HEK293 (cell line): ENCODE data around the gene SLC1A3.

ENCODE experiments used
- AEBP2 ChIP-seq: fragments of 450-650 bp; formaldehyde crosslinking; IDR thresholded peaks from 2 replicates; pipeline ENCODE4 v1.5.1; 2016; ENCODE audit warnings: missing biosample characterization, missing genetic modification characterization, borderline replicate concordance
- BCL11A ChIP-seq: fragments of 450-650 bp; formaldehyde crosslinking; IDR thresholded peaks from 2 replicates; pipeline ENCODE4 v1.5.1; 2016; ENCODE audit warnings: low read depth, missing biosample characterization, missing genetic modification characterization
- FEZF1 ChIP-seq: fragments of 450-650 bp; formaldehyde crosslinking; IDR thresholded peaks from 2 replicates; pipeline ENCODE4 v1.5.1; 2016; ENCODE audit warnings: missing biosample characterization, missing genetic modification characterization
- GLI2 ChIP-seq: fragments of 450-650 bp; formaldehyde crosslinking; IDR thresholded peaks from 2 replicates; pipeline ENCODE4; 2017; ENCODE audit warnings: missing biosample characterization, missing genetic modification characterization, low read depth, borderline replicate concordance
- HOXC10 ChIP-seq: sonication (generic); formaldehyde crosslinking; IDR thresholded peaks from 2 replicates; pipeline ENCODE4 v1.8.1; 2023; ENCODE audit warnings: mild to moderate bottlenecking, missing genetic modification reagents
- IKZF3 ChIP-seq: fragments of 450-650 bp; IDR thresholded peaks from 2 replicates; pipeline ENCODE4 v1.5.0; 2018; ENCODE audit warnings: missing biosample characterization, mild to moderate bottlenecking, missing genetic modification characterization, moderate library complexity
- KLF1 ChIP-seq: fragments of 450-650 bp; formaldehyde crosslinking; IDR thresholded peaks from 2 replicates; pipeline ENCODE4 v1.5.1; 2016; ENCODE audit warnings: missing biosample characterization, missing genetic modification characterization
- MZF1 ChIP-seq: fragments of 450-650 bp; formaldehyde crosslinking; IDR thresholded peaks from 2 replicates; pipeline ENCODE4 v1.5.1; 2017; ENCODE audit warnings: missing biosample characterization, missing genetic modification characterization, borderline replicate concordance
- OSR2 ChIP-seq: fragments of 450-650 bp; formaldehyde crosslinking; IDR thresholded peaks from 2 replicates; pipeline ENCODE4 v1.5.1; 2016; ENCODE audit warnings: missing biosample characterization, missing genetic modification characterization
- PRDM4 ChIP-seq: fragments of 450-650 bp; formaldehyde crosslinking; IDR thresholded peaks from 2 replicates; pipeline ENCODE4 v1.5.1; 2017; ENCODE audit warnings: missing biosample characterization, missing genetic modification characterization
- PRDM6 ChIP-seq: fragments of 450-650 bp; formaldehyde crosslinking; IDR thresholded peaks from 2 replicates; pipeline ENCODE4 v1.5.1; 2017; ENCODE audit warnings: missing biosample characterization, missing genetic modification characterization
- SP7 ChIP-seq: fragments of 450-650 bp; formaldehyde crosslinking; IDR thresholded peaks from 2 replicates; pipeline ENCODE4 v1.5.1; 2016; ENCODE audit warnings: missing biosample characterization, missing genetic modification characterization
- WT1 ChIP-seq: fragments of 450-650 bp; formaldehyde crosslinking; IDR thresholded peaks from 2 replicates; pipeline ENCODE4 v1.5.1; 2016; ENCODE audit warnings: missing biosample characterization, missing genetic modification characterization
- ZBTB8A ChIP-seq: fragments of 450-650 bp; formaldehyde crosslinking; IDR thresholded peaks from 2 replicates; pipeline ENCODE4 v1.5.1; 2016; ENCODE audit warnings: missing biosample characterization, missing genetic modification characterization
- ZFP37 ChIP-seq: fragments of 450-650 bp; formaldehyde crosslinking; IDR thresholded peaks from 2 replicates; pipeline ENCODE4 v1.5.1; 2016; ENCODE audit warnings: missing biosample characterization, missing genetic modification characterization
- ZFP69B ChIP-seq: fragments of 450-650 bp; formaldehyde crosslinking; IDR thresholded peaks from 2 replicates; pipeline ENCODE4 v1.5.1; 2016; ENCODE audit warnings: missing biosample characterization, missing genetic modification characterization
- ZNF221 ChIP-seq: fragments of 450-650 bp; formaldehyde crosslinking; IDR thresholded peaks from 2 replicates; pipeline ENCODE4 v1.5.1; 2017; ENCODE audit warnings: missing biosample characterization, missing genetic modification characterization, borderline replicate concordance
- ZNF324 ChIP-seq: fragments of 450-650 bp; formaldehyde crosslinking; IDR thresholded peaks from 2 replicates; pipeline ENCODE4 v1.5.1; 2016; ENCODE audit warnings: missing biosample characterization, missing genetic modification characterization
- ZNF426 ChIP-seq: fragments of 450-650 bp; formaldehyde crosslinking; IDR thresholded peaks from 2 replicates; pipeline ENCODE4 v1.5.1; 2017; ENCODE audit warnings: missing biosample characterization, missing genetic modification characterization, mild to moderate bottlenecking, inconsistent platforms, moderate library complexity
- ZNF596 ChIP-seq: fragments of 450-650 bp; IDR thresholded peaks from 2 replicates; pipeline ENCODE4 v1.5.0; 2018; ENCODE audit warnings: missing biosample characterization, mild to moderate bottlenecking, missing genetic modification characterization, moderate library complexity
- ZNF621 ChIP-seq: fragments of 450-650 bp; formaldehyde crosslinking; IDR thresholded peaks from 2 replicates; pipeline ENCODE4 v1.5.1; 2017; ENCODE audit warnings: missing biosample characterization, missing genetic modification characterization
- ZNF843 ChIP-seq: fragments of 450-650 bp; formaldehyde crosslinking; IDR thresholded peaks from 2 replicates; pipeline ENCODE4 v1.5.1; 2016; ENCODE audit warnings: missing biosample characterization, missing genetic modification characterization
- ZSCAN30 ChIP-seq: fragments of 450-650 bp; IDR thresholded peaks from 2 replicates; pipeline ENCODE4 v1.5.1; 2018; ENCODE audit warnings: missing biosample characterization, mild to moderate bottlenecking, missing genetic modification characterization, moderate library complexity
- TF ChIP-seq, protein P1 (sequence below): fragments of 450-650 bp; formaldehyde crosslinking; IDR thresholded peaks from 2 replicates; pipeline ENCODE4 v1.5.1; 2016; ENCODE audit warnings: missing biosample characterization, missing genetic modification characterization
- TF ChIP-seq, protein P2 (sequence below): fragments of 450-650 bp; IDR thresholded peaks from 2 replicates; pipeline ENCODE4 v1.5.1; 2018; ENCODE audit warnings: missing biosample characterization, mild to moderate bottlenecking, missing genetic modification characterization
- TF ChIP-seq, protein P3 (sequence below): fragments of 450-650 bp; formaldehyde crosslinking; IDR thresholded peaks from 2 replicates; pipeline ENCODE4 v1.5.1; 2016; ENCODE audit warnings: missing biosample characterization, missing genetic modification characterization
- TF ChIP-seq, protein P4 (sequence below): fragments of 450-650 bp; formaldehyde crosslinking; IDR thresholded peaks from 2 replicates; pipeline ENCODE4 v1.5.1; 2016; ENCODE audit warnings: missing biosample characterization, missing genetic modification characterization

Gene SLC1A3

DNA sequence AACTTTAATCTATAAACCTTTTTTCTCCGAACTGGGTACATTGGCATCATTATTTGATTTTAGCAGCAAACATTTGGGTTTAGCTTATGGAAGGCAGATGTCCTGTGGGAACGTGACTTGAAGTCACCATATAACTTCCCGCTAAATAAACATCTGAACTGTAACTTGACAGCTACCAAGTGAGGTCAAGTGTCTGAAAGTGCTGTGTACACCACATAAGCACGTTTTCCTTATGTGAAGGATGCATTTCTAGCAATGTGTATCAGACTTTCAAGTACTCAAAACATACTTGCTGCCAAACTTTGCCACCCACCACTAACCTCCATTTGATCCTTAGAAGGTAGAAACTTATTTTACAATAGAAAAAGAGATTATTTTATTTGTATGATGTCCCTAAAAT lies 35.7 kb downstream of the SLC1A3 start (continued):
- TF ChIP-seq ZNF596 (tag by site-specific recombination): peak; percentile 39; the same call in 1 of the 2 replicates
- peak; percentile 54; the same call in 1 of the 2 replicates for TF ChIP-seq BCL11A
- TF ChIP-seq ZNF621 (tag by site-specific recombination): no peak
- peak; percentile 59 for TF ChIP-seq PRDM4 (tag by site-specific recombination)
- TF ChIP-seq AEBP2: no peak
- 0 out of 2 replicates have a peak, but pooled peaks have one; percentile 33 for TF ChIP-seq SP7 (tag by site-specific recombination)
- no peak for TF ChIP-seq ZNF426 (tag by site-specific recombination)
- no peak for TF ChIP-seq ZNF221 (tag by site-specific recombination)
- peak; percentile 87 for TF ChIP-seq FEZF1 (tag by site-specific recombination)
- TF ChIP-seq IKZF3 (tag by site-specific recombination): peak; percentile 94
- TF ChIP-seq PRDM6 (tag by site-specific recombination): peak; percentile 97
- peak; percentile 94 for TF ChIP-seq OSR2
- TF ChIP-seq ZBTB8A (tag by site-specific recombination): no peak
- TF ChIP-seq, protein P1, sequence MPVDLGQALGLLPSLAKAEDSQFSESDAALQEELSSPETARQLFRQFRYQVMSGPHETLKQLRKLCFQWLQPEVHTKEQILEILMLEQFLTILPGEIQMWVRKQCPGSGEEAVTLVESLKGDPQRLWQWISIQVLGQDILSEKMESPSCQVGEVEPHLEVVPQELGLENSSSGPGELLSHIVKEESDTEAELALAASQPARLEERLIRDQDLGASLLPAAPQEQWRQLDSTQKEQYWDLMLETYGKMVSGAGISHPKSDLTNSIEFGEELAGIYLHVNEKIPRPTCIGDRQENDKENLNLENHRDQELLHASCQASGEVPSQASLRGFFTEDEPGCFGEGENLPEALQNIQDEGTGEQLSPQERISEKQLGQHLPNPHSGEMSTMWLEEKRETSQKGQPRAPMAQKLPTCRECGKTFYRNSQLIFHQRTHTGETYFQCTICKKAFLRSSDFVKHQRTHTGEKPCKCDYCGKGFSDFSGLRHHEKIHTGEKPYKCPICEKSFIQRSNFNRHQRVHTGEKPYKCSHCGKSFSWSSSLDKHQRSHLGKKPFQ: peak; percentile 47; the same call in 1 of the 2 replicates
- TF ChIP-seq, protein P2, sequence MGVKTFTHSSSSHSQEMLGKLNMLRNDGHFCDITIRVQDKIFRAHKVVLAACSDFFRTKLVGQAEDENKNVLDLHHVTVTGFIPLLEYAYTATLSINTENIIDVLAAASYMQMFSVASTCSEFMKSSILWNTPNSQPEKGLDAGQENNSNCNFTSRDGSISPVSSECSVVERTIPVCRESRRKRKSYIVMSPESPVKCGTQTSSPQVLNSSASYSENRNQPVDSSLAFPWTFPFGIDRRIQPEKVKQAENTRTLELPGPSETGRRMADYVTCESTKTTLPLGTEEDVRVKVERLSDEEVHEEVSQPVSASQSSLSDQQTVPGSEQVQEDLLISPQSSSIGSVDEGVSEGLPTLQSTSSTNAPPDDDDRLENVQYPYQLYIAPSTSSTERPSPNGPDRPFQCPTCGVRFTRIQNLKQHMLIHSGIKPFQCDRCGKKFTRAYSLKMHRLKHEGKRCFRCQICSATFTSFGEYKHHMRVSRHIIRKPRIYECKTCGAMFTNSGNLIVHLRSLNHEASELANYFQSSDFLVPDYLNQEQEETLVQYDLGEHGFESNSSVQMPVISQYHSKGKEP (tag by site-specific recombination): peak; percentile 99
- no peak for TF ChIP-seq ZNF324 (tag by site-specific recombination)
- TF ChIP-seq WT1 (tag by site-specific recombination): peak; percentile 39; the same call in 1 of the 2 replicates
- TF ChIP-seq GLI2 (tag by site-specific recombination): peak; percentile 83; the same call in 1 of the 2 replicates
- TF ChIP-seq ZSCAN30: peak; percentile 81
- no peak for TF ChIP-seq KLF1
- TF ChIP-seq HOXC10 (CRISPR knock-in tag): no peak
- TF ChIP-seq, protein P3, sequence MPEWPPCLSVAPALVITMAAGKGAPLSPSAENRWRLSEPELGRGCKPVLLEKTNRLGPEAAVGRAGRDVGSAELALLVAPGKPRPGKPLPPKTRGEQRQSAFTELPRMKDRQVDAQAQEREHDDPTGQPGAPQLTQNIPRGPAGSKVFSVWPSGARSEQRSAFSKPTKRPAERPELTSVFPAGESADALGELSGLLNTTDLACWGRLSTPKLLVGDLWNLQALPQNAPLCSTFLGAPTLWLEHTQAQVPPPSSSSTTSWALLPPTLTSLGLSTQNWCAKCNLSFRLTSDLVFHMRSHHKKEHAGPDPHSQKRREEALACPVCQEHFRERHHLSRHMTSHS (tag by site-specific recombination): no peak
- peak; percentile 85; the same call in 1 of the 2 replicates for TF ChIP-seq MZF1 (tag by site-specific recombination)
- TF ChIP-seq, protein P4, sequence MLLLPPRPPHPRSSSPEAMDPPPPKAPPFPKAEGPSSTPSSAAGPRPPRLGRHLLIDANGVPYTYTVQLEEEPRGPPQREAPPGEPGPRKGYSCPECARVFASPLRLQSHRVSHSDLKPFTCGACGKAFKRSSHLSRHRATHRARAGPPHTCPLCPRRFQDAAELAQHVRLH (tag by site-specific recombination): peak; percentile 86
- TF ChIP-seq ZFP69B (tag by site-specific recombination): no peak
- TF ChIP-seq ZFP37 (tag by site-specific recombination): no peak
- peak; percentile 91 for TF ChIP-seq ZNF843 (tag by site-specific recombination)
